Epithelial cell of esophagus (primary cell): ENCODE data around the gene ZMYM1.
A peak's percentile ranks its signal among the peaks of the same experiment; 100 is the strongest.
"Not testable (repeated sequence)": the region's sequence is repeated elsewhere in the genome, so short reads cannot be mapped to it uniquely, and the experiment has no call there.

Source experiments
- DNase-seq: peaks from one replicate; pipeline ENCODE4 v3.0.0; 2010; ENCODE audit warnings: low read depth
- H3K4me3 ChIP-seq: 2 replicates; pipeline ENCODE4 v1.5.1; 2011; ENCODE audit warnings: mild to moderate bottlenecking, low read length, control low read depth
- CTCF ChIP-seq: IDR thresholded peaks from 2 replicates; pipeline ENCODE4 v1.5.1; 2011; ENCODE audit warnings: low read depth, mild to moderate bottlenecking, low read length, control low read depth, inconsistent platforms; ENCODE audit not compliant: insufficient read depth; ENCODE audit errors: missing control alignments

Gene ZMYM1

GRCh38 chr1:35115459-35116383, 36.5 kb downstream of the ZMYM1 start:
- DNase-seq: no peak
- H3K4me3 ChIP-seq: no peak overlapping the region

GRCh38 chr1:35120458-35121133, 41.4 kb downstream of the ZMYM1 start:
- no peak overlapping the region for H3K4me3 ChIP-seq
- DNase-seq: no peak
- TF ChIP-seq CTCF: no peak

More at GRCh38 chr1:35115459-35116383, 36.5 kb downstream of the ZMYM1 start:
- no peak for TF ChIP-seq CTCF

GRCh38 chr1:35122311-35122710, 43.1 kb downstream of the ZMYM1 start:
- DNase-seq: peak; percentile 64
- no peak overlapping the region for H3K4me3 ChIP-seq
- no peak for TF ChIP-seq CTCF

- no peak for TF ChIP-seq CTCF
- DNase-seq: no peak
- H3K4me3 ChIP-seq: no peak overlapping the region
These were observed 47.4 kb downstream of the ZMYM1 start for GRCh38 chr1:35126546-35126945.

DNA sequence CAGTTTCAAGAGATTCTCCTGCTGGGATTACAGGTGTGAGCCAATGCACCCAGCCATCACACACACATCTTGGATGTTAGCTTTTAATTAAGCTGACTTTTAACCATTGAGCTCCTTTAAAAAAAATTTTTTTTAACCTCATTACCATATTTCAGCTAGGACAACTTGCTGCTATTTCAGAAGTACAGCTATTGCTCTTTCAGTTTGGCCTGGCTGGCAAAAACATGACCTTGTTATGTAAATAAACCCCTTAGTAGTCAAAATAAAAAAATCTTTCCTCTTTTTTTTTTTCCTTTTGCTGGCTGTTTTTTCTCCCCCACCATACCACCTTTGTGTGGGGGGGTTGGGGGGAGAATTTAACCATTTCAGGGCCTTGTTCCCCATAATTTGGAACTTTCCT, 49.9 kb downstream of the ZMYM1 start:
- H3K4me3 ChIP-seq: no peak overlapping the region
- no peak for DNase-seq
- no peak for TF ChIP-seq CTCF

GRCh38 chr1:35136780-35137179, 57.6 kb downstream of the ZMYM1 start:
- H3K4me3 ChIP-seq: no peak overlapping the region
- TF ChIP-seq CTCF: no peak
- DNase-seq: no peak

DNA sequence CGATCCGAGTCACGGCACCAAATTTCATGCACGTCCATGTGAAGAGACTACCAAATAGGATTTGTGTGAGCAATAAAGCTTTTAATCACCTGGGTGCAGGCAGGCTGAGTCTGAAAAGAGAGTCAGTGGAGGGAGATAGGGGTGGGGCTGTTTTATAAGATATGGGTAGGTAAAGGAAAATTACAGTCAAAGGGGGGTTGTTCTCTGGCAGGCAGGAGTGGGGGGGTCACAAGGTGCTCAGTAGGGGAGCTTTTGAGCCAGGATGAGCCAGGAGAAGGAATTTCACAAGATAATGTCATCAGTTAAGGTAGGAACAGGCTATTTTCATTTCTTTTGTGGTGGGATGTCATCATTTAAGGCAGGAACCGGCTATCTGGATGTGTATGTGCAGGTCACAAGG, 58.4 kb downstream of the ZMYM1 start:
- not testable (repeated sequence) for H3K4me3 ChIP-seq, DNase-seq

DNA sequence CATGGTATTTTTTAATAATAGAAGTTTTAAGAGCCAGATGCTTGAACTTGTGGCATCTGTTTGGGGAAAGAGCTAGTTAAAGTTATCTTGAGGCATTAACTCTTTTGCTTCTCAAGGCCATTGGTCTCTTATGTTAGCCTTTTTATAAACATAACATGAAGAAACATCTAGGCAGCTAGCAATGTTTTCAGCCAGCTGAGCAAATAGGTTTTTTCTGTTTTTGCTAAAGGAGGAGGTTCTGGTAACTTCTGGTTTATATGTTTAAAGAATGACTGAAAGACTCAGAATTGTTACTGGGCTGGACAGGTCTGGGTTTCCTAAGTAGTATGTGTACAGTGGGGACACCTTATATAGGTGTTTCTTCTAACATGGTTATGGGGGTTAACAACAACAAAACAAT, 63.1 kb downstream of the ZMYM1 start:
- not testable (repeated sequence) for DNase-seq, H3K4me3 ChIP-seq

DNA sequence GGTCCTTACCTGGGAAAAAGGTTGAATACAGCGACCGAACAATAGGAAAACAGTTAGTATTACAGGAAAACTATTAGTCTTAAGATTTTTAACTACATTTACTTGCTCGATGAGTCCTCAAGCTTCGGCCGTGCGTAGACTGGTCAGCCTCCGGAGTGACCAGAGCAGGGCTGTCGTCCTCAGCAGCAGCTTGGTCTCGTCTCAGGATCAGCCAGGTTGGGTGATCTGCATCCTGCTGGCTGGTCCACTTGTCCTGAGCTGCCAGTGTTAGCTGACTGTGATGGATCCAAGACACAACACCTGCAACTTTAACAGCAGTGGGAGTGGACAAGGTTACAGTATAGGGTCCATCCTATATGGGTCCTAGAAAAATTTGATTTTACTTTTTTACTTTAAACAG, 63.5 kb downstream of the ZMYM1 start:
- H3K4me3 ChIP-seq, DNase-seq: not testable (repeated sequence)
